Spleen (tissue), 7 donors: ENCODE measurements around the gene MYO3B.

ENCODE experiments used
- POLR2AphosphoS5 ChIP-seq, 3 donors: sonication (generic); formaldehyde crosslinking; IDR thresholded peaks; one replicate each; pipeline ENCODE4 v1.5.1; 2017; ENCODE audit warnings: antibody characterized with exemption in 3 of 3
- TF ChIP-seq, protein P1 (sequence below), 11 experiments: fragments of 200-600 bp in 7 of 11; fragments of 450-650 bp in 4 of 11; sonication (generic) in 4 of 11; IDR thresholded peaks in 8 of 11; conservative IDR thresholded peaks in 3 of 11; 1 replicate in 7 of 11; 2 replicates in 4 of 11; pipeline versions ENCODE4 v1.4.0 to v1.8.0; 2016 to 2021; ENCODE audit warnings: antibody characterized with exemption in 11 of 11, inconsistent platforms in 4 of 11, mild to moderate bottlenecking in 1 of 11
- donor health status: DM: no; HTN: no; CAD: no; lungs with moderate emphysema.
- donor health status: DM: no; HTN: no; CAD: no.
- donor health status: DM: no; HTN: no; CAD: no.

DNA sequence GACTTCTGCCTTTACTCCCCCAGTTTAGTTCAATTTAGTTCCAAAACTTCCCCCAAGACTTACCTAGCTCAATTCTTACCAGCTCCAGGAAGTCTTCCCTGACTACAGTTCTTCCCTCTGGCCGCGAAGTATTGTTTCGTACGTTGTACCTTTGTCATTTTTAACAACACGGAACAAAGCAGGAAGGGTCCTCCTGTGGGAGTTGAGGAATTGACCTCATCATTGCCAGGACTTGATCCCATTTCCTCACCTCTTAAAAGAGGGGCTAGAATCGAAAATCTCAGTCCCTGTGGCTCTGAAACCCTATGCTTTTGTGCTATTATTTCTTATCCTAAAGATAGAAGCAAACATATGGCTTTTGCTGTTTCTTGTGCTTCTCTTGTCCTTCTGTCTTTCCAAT, 187.1 kb downstream of the MYO3B start:
- TF ChIP-seq, protein P1, sequence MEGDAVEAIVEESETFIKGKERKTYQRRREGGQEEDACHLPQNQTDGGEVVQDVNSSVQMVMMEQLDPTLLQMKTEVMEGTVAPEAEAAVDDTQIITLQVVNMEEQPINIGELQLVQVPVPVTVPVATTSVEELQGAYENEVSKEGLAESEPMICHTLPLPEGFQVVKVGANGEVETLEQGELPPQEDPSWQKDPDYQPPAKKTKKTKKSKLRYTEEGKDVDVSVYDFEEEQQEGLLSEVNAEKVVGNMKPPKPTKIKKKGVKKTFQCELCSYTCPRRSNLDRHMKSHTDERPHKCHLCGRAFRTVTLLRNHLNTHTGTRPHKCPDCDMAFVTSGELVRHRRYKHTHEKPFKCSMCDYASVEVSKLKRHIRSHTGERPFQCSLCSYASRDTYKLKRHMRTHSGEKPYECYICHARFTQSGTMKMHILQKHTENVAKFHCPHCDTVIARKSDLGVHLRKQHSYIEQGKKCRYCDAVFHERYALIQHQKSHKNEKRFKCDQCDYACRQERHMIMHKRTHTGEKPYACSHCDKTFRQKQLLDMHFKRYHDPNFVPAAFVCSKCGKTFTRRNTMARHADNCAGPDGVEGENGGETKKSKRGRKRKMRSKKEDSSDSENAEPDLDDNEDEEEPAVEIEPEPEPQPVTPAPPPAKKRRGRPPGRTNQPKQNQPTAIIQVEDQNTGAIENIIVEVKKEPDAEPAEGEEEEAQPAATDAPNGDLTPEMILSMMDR (IDR thresholded peaks at IDR 0.05 in 8 of 11, conservative IDR thresholded peaks at IDR 0.05 in 3 of 11) = no peak
- no peak for TF ChIP-seq POLR2AphosphoS5 (IDR thresholded peaks at IDR 0.05)
